HG03378 (cell line): ENCODE measurements around the gene GAS6.
"Not testable (repeated sequence)": the region's sequence is repeated elsewhere in the genome, so short reads cannot be mapped to it uniquely, and the experiment has no call there.

Source experiments
- ATAC-seq: cut with Tn5 transposase; IDR thresholded peaks from one replicate; pipeline ENCODE4 v1.9.1; 2021; ENCODE audit warnings: mild to moderate bottlenecking, moderate library complexity; ENCODE audit not compliant: unreplicated experiment

Gene GAS6

GRCh38 chr13:113863524-113864272 is at the start of gene GAS6:
Gene GAS6 (minus strand): TSS chr13:113864076. CDS start chr13:113863920, 156 bp downstream.
- ATAC-seq, result no peak

- not testable (repeated sequence) for ATAC-seq
Measured at GRCh38 chr13:113913408-113913807, 49.5 kb upstream of the GAS6 start.

DNA sequence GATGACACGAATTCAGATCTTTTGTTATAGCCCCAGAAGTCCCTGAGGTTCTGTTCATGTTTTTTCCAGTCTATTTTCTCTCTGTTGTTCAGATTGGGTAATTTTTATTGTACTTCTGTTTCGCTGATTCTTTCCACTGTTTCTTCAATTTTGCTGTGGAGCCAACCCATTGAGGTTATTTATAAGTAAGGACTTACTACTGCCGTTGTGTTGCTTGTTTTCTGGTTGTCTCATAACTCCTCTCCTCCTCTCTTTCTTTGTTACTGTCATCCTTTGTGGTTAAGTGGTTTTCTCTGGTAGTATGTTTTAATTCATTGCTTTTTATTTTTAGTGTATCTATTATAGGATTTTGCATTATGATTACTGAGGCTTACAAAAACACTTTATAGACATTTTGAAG is 48.7 kb upstream of the GAS6 start:
- ATAC-seq, result no peak

- ATAC-seq, result no peak
Measured at GRCh38 chr13:113907635-113908617, 44.0 kb upstream of the GAS6 start.

GRCh38 chr13:113906571-113906970 is 42.7 kb upstream of the GAS6 start:
- ATAC-seq, result no peak

DNA sequence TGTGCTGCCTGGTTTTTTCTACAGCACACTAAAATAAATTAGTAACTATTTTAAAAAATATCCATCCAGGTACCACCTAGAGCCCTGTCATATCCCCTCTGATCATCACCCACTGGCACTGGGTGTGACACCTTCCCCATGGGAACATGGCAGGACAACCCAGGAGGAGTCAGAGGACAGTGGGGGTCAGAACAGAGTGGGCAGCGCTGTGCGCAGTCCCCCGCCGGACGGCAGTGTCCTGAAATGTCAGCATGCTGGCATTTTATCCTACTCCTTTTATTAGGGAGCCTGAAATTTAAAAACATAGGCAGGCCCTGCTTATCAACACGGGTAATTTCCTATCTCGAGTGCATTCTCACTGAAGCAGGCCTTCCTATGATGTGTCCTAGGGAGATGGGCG is 42.1 kb upstream of the GAS6 start:
- no peak for ATAC-seq

GRCh38 chr13:113905018-113905417 is 41.1 kb upstream of the GAS6 start:
- no peak for ATAC-seq

DNA sequence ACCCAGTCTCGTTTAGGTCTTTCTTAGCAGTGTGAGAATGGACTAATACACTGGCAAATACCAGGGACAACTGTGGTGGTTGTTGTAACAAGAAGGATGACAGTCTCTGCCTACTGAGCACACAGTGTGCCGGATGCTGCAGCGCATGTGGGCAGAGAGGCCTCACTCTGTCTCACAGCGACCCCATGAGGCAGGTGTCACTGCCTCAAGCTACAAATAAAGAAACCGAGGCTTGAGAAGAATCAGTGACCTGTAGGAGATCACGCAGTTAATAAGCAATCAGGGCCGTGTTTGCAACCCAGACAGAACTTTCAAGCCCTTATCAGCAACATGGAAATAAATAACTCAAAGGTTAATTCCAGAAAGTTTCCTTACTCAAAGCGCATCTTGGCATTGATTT is 40.5 kb upstream of the GAS6 start:
- ATAC-seq, result no peak

GRCh38 chr13:113903912-113904311 is 40.0 kb upstream of the GAS6 start:
- ATAC-seq, result no peak

DNA sequence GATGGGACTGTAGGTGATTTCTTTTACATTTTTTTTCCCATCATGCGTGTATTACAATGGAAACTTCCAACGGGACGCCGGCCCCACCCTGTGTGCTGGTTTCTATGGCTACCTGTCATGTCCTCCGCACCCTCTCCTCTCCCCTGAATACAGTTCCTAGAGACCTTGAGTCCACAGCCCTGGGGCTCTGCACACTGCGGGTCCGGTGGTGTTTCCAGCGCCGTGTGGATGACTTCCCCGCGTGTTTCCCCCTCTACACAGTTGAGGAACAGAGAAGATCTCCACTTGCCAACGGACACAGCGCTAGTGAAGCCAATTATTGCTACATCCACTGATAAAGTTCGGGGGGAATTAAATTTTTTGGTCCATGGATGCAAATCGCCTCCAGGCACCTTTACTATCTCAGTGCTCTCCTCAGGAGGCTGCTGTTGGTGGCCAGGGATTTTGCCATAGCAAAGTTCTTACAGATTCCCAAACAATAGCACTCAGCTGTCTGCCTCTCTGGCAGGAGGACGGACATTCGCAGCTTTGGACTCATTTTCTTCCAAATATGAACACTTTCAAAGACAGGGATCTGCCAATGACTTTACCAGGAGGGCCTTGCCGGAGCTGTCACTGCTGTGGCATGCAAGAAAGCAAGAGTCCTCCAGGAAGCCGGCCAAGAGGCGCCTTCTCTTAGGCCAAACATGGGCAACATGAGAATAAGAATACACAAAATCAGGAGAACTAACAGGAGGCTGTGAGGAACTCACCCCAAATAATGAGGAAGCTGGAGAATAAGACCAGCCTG is 39.3 kb upstream of the GAS6 start:
- no peak for ATAC-seq

DNA sequence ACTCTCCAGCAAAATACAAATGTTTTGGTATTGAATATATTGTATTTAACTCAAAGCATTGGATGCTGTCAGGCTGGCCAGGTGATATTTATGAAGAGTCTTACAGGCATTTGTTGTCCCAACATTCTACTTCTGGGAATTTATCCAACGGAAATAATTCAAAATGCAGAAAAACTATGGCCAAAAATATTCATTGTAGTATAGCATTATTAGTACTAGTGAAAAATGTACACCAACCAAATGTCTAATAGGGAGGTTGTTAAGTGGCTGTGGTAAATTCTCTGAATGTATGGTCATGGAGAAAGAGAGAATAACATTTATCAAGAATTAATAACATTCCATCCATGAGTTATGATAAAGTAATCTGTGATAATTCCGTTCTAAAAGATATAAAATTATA is 38.6 kb upstream of the GAS6 start:
- no peak for ATAC-seq

DNA sequence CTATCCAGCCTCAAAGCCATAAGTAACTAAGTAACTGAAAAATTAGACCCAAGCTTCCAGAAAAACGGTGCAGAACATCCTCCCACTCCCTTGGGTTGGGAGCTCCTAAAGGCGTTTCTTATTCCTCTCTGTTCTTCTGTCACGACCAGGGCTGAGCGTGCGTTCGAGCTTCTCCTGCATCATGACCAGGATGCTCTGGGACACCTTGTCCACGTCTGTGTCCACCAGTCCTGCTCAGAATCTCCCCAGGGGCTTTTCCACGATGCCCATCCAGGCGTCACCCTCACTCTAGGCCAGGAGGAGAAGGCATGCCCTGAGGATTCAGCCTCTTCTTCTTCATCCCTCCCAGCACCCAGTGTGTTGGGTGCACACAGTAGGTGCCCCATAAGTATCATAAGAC is 37.8 kb upstream of the GAS6 start:
- ATAC-seq, result no peak

- ATAC-seq, result no peak
Measured at GRCh38 chr13:113901231-113901630, 37.4 kb upstream of the GAS6 start.

GRCh38 chr13:113900646-113901045 is 36.8 kb upstream of the GAS6 start:
- ATAC-seq, result no peak

DNA sequence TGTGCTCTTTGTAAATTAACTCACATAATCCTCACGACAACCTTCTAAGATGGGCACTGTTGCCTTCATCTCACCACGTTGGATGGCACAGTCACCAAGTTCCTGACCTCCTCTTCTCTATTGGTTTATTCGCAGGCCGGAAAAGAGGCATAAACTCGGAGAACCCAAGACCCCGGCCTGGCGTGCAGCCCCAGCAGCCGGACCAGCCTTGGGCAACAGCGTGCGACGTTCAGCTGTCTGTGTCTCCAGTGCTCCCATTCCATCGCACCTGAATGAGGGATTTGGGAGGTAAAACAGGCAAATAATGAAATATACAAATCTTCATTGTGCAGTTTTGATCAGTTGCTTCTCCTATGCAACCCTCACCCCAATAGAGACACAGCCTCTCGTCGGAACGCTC is 34.5 kb upstream of the GAS6 start:
- no peak for ATAC-seq

DNA sequence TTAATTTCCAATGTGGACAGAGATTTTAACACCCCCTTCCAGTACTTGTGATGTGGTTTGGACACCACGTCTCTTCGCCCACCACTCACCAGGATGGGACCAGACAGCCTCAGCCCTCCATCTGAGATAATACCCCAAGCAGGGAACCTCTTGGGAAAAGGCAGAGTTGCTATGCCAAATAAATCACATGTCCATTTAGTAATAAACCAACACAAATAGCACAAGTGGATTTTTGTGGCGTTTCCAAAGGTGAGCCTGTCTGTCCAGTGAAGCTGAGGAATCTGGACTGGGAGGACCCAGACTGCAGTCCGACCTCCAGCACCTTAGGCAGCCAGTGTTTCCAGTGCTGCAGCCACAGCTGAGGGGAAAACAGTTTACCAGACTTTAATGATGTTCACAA is 34.1 kb upstream of the GAS6 start:
- ATAC-seq, result no peak

DNA sequence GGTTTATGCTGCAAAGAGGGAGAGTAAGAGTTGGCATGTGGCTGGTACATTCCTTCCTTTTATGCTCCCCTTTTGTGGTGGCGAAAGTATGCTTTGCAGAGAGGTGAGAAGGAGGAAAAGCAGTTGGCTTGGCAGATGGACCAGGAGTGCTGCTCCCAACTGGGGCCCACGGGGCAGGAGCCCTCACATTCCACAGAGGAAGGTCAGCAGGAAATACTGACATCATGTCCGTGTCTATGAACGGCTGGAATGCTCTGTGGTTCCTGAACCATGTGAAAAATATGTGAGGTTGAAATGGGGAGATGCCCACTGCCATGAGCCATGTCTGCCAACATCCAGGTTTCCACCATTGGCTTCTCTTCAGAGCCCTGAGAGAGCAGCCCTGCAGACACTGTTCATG is 33.3 kb upstream of the GAS6 start:
- ATAC-seq, result no peak

- ATAC-seq, result no peak
Measured at GRCh38 chr13:113895436-113895835, 31.6 kb upstream of the GAS6 start.

DNA sequence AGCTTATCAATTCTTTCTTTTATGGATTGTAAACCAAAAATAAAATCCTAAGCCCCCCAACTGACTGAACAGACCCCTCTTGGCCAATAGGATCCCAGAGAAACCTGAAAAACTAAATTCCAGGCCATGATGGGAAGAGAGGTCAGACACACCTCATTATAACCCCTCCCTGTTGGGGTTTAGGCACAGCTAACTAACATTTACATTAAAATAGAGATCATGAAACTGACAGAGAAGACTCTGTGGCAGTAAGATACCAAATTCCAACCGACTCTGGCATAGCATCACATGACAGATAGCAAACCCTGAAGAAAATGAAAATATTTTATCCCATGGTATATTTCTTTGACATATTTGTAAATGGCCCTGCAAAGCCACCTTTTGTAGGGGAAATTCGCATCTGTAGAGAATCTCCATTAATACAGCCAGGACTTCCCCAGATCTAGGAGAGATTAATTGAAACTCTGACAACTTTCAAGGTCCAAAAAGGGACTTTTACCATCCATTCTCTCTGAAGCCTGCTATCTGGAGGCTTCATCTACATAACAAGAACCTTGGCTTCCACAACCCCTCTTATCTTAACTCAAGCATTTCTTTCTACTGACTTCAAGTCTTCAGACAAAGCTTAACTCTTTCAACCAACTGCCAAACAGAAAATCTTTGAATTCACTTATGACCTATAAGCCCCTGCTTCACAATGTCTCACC is 27.1 kb upstream of the GAS6 start:
- no peak for ATAC-seq

DNA sequence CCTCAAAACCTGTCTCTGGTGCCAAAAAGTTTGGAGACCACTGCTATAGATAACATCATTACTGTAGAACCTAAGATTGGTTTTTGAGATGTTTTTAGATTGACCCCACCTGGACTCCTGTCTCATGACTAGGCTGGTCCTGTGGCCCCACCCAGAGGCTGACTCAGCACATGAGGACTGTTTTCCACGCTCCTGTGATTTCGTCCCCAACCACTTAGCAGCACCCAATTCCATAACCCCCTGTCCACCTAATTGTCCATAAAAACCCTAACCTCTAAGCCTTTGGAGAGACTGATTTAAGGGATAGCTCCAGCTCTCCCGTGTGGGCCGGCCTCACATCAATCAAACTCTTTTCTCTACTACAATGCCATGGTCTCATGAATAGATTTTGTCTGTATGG is 25.6 kb upstream of the GAS6 start:
- ATAC-seq, result no peak
